Ascending aorta (tissue), 2 donors: ENCODE results near the gene EPN2. TPM values are rescaled to one million over a fixed set of nuclear protein-coding genes. Genes with fewer than 3 reads are reported as not detected.

ENCODE experiments used
- DNase-seq, 2 donors: peaks; one replicate each; pipeline ENCODE4 v3.0.0-alpha.2; 2019; ENCODE audit warnings: low spot score in 2 of 2
- H3K27ac ChIP-seq, 2 donors: fragments of 200-600 bp; sonication (generic); one replicate each; pipeline ENCODE4 v1.5.1; 2016 to 2017; ENCODE audit warnings: mild to moderate bottlenecking in 1 of 2
- H3K27me3 ChIP-seq: fragments of 200-600 bp; sonication (generic); one replicate; pipeline ENCODE4 v1.5.1; 2017
- H3K36me3 ChIP-seq, 2 donors: fragments of 200-600 bp; sonication (generic); one replicate each; pipeline ENCODE4 v1.5.1; 2016
- H3K4me1 ChIP-seq, 2 donors: fragments of 200-600 bp; sonication (generic); one replicate each; pipeline ENCODE4 v1.5.1; 2016 to 2017; ENCODE audit warnings: mild to moderate bottlenecking in 1 of 2
- H3K4me3 ChIP-seq, 2 donors: fragments of 200-600 bp; sonication (generic); one replicate each; pipeline ENCODE4 v1.5.1; 2016 to 2017; ENCODE audit warnings: mild to moderate bottlenecking in 1 of 2
- H3K9me3 ChIP-seq, 2 donors: fragments of 200-600 bp; sonication (generic); one replicate each; pipeline ENCODE4 v1.5.1; 2016
- intact Hi-C: fragments of 100-400 bp; cut with DNase I; formaldehyde crosslinking; loops from one replicate; pipeline ENCODE4 v1.15.1; 2023
- total RNA-seq: library from RNA; depleted of rRNA; stranded (reverse); fragments of >200 nt; gene quantifications from one replicate; pipeline ENCODE4 v1.1.0, GENCODE V29; 2016
- TF ChIP-seq, protein P1 (sequence below), 3 experiments: fragments of 200-600 bp in 2 of 3; fragments of 450-650 bp in 1 of 3; sonication (generic) in 2 of 3; IDR thresholded peaks; one replicate each; pipeline ENCODE4 v1.5.1; 2016 to 2019; ENCODE audit warnings: antibody characterized with exemption in 3 of 3, mild to moderate bottlenecking in 1 of 3, moderate library complexity in 1 of 3

Gene EPN2
- total RNA-seq, 1 donor from 2014 or later, result 51.0 TPM

DNA sequence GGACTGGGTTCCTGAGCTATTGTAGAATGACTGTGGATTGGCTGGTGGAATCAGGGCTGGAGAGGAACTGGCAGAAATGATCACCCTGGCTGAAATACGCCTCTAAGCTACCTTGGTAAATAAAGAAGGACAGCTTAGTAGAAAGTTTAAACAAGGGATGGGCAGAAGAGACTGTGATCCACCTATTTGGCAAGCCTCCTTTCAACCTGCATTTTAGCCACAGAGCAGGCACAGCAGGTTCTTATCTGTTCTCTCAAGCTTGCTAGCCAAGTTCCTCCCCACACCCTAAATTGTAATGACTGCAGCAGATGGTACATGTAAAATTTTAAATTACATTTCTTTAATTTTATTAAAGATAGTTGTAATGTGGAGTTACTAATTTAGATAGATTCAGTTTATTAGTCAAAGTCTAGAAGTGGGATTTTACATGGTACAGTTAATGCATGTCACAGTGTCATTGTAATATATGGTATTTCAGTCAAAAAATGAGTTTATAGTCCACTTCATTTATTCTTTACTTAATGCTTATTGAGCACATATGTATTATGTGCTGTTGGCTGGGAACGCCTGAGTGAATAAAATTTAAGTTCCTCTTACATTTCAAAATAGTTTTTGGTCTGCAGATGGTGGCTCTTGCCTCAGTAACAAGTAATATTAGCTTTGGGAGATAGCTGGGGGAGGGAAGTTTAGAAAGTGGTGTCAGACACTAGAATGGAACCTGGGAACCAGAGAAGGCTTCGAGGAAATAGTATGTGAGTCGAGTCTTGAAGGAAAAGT, 11.2 kb downstream of the EPN2 start:
- no peak overlapping the region for H3K4me3 ChIP-seq
- DNase-seq, result no peak
- H3K27me3 ChIP-seq, result no peaks in the 10 kb centered on the region
- intact Hi-C loops, result no loop called here
- TF ChIP-seq, protein P1, sequence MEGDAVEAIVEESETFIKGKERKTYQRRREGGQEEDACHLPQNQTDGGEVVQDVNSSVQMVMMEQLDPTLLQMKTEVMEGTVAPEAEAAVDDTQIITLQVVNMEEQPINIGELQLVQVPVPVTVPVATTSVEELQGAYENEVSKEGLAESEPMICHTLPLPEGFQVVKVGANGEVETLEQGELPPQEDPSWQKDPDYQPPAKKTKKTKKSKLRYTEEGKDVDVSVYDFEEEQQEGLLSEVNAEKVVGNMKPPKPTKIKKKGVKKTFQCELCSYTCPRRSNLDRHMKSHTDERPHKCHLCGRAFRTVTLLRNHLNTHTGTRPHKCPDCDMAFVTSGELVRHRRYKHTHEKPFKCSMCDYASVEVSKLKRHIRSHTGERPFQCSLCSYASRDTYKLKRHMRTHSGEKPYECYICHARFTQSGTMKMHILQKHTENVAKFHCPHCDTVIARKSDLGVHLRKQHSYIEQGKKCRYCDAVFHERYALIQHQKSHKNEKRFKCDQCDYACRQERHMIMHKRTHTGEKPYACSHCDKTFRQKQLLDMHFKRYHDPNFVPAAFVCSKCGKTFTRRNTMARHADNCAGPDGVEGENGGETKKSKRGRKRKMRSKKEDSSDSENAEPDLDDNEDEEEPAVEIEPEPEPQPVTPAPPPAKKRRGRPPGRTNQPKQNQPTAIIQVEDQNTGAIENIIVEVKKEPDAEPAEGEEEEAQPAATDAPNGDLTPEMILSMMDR (IDR thresholded peaks at IDR 0.05), result no peak
- H3K27ac ChIP-seq, result peak overlapping the region; percentile 56 to 60
- peaks cover 0 to 42% of the 10 kb centered on the region in 2 donors for H3K4me1 ChIP-seq
- H3K9me3 ChIP-seq, result no peaks in the 10 kb centered on the region
- no peaks in the 10 kb centered on the region for H3K36me3 ChIP-seq

DNA sequence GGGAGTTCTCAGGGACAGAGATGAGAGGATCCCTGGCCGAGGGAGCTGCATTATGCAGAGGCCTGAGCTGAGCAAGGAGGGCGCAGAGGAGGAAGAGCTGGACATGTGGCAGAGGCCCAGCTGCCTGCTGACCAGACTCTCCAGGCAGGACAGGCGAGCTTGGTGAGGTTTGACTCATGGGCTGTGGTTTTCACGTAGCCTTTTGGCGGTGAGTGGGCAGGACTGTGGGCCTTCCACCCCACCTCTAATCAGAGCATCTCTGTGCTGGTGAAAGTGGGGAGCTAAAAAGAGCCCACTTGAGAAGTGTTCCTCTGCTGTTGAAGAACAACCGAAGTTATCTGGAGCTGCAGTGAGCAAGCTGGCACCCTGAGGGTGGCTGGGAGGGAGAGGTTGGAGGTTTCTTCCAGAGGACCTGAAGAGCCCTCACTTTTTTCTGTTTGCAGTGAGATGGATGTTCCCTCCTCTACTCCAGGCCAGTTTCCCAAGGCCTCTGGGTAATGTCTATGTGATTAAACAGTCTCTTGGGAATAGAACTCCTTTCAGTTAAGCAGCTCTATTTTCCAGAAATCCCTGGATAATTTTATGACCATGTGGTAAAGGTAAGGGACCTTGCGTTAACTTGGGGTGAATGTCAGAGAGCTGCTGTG, 11.9 kb downstream of the EPN2 start:
- H3K4me3 ChIP-seq, result no peak overlapping the region
- DNase-seq, result peak in 1 of 2 donors; percentile 70
- TF ChIP-seq, protein P1 (IDR thresholded peaks at IDR 0.05), result no peak
- H3K4me1 ChIP-seq, result peaks cover 0 to 42% of the 10 kb centered on the region in 2 donors
- no peaks in the 10 kb centered on the region for H3K9me3 ChIP-seq
- no peaks in the 10 kb centered on the region for H3K27me3 ChIP-seq
- no peaks in the 10 kb centered on the region for H3K36me3 ChIP-seq
- peak overlapping the region; percentile 48 to 60 for H3K27ac ChIP-seq
- intact Hi-C loops, result no loop called here

DNA sequence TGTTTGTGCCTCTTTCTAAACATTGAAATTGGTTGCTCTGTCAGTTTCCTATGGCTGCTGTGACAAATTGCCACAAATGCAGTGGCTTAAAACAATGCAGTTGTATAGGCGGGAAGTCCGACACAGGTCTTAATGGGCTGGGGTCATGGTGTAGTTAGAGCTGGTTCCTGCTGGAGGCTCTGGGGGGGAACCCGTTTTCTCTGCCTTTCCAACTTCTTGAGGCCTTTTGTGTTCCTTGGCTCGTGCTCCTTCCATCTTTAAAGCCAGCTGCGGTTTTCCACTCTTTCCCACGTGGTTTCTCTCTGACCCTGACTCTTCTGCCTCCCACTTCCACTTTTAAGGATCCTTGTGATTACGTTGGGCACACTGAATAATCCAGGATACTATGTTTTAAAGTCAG, 12.5 kb downstream of the EPN2 start:
- no peaks in the 10 kb centered on the region for H3K9me3 ChIP-seq
- H3K4me1 ChIP-seq, result peaks cover 0 to 42% of the 10 kb centered on the region in 2 donors
- no peaks in the 10 kb centered on the region for H3K27me3 ChIP-seq
- H3K4me3 ChIP-seq, result no peak overlapping the region
- intact Hi-C loops, result no loop called here
- no peaks in the 10 kb centered on the region for H3K36me3 ChIP-seq
- TF ChIP-seq, protein P1 (IDR thresholded peaks at IDR 0.05), result no peak
- no peak for DNase-seq
- peak overlapping the region; percentile 48 to 60 for H3K27ac ChIP-seq

DNA sequence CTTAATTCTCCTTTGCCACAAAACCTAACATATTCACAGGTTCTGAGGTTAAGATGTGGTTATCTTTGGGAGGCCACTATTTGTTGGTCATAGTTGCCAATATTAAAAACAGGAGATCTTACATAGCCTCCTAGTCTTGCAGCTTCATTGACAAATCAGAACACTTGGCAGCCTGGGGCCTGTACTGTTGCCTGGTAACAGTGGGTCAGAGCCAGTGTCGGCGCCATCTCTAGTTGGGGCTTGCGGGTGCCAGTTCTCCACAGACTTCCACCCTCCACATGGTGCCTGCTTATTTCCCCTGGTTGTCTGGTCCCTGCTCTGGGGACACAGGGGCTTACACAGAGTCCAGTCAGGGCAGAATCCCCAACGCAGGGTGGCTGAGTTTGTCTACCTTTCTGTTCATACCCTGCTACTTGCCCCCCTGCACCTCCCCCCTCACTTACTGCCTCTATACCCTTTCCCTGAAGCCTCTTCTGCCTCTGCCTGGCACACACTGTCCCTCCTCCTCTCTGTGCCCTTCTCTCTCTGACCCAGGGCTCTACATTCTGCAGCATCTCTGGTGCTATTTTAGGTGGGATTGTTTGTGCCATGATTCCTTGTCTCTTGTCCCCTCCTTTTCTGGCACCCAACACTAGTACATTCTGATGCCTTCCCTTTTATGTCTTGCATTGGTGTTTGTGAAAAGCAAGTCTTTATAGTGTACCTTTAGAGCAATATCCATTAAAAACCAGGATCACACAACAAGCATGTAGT, 13.4 kb downstream of the EPN2 start:
- DNase-seq, result no peak
- Histone ChIP-seq H3K36me3 (no peaks in the 10 kb centered on the region), H3K4me3 (no peak overlapping the region), H3K27me3 (no peaks in the 10 kb centered on the region), H3K9me3 (no peaks in the 10 kb centered on the region), H3K27ac (peak overlapping the region; percentile 7 to 48), H3K4me1 (peaks cover 0 to 42% of the 10 kb centered on the region in 2 donors)
- TF ChIP-seq, protein P1 (IDR thresholded peaks at IDR 0.05), result no peak
- intact Hi-C loops, result no loop called here

DNA sequence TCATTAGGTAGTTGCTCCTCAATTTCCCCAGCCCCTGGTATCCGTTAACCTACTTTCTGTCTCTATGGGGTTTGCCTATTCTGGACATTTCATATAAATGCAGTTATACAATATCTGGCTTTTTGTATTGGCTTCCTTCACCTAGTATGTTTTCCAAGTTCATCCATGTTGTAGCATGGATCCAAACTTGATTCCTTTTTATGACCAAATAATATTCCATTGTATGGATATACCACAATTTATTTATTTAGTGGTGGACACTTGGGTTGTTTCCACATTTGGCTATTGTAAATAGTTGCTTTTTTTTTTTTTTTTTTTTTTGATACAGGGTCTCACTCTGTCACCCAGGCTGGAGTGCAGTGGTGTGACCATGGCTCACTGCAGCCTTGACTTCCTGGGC, 15.9 kb downstream of the EPN2 start:
- peaks cover 0 to 32% of the 10 kb centered on the region in 2 donors for H3K4me1 ChIP-seq
- intact Hi-C loops, result no loop called here
- H3K36me3 ChIP-seq, result no peaks in the 10 kb centered on the region
- no peaks in the 10 kb centered on the region for H3K9me3 ChIP-seq
- TF ChIP-seq, protein P1 (IDR thresholded peaks at IDR 0.05), result no peak
- H3K27ac ChIP-seq, result no peak overlapping the region
- H3K27me3 ChIP-seq, result no peaks in the 10 kb centered on the region
- H3K4me3 ChIP-seq, result no peak overlapping the region
- no peak for DNase-seq
